NCI-H1417 treated with DMSO at 0.1 percent for 48 hours (cell line): ENCODE data around the gene EVI5L.
A peak's percentile ranks its signal among the peaks of the same experiment; 100 is the strongest.
"Not testable (repeated sequence)": the region's sequence is repeated elsewhere in the genome, so short reads cannot be mapped to it uniquely, and the experiment has no call there.

Experiments used
- DNase-seq: peaks from one replicate; lab custom pipeline; 2025; lab: John Stamatoyannopoulos, UW

EVI5L gene

GRCh38 chr19:7846155-7846646 lies 16.2 kb downstream of the EVI5L start:
- no peak for DNase-seq

- DNase-seq = no peak
These were observed 17.6 kb downstream of the EVI5L start for GRCh38 chr19:7847664-7848063.

DNA sequence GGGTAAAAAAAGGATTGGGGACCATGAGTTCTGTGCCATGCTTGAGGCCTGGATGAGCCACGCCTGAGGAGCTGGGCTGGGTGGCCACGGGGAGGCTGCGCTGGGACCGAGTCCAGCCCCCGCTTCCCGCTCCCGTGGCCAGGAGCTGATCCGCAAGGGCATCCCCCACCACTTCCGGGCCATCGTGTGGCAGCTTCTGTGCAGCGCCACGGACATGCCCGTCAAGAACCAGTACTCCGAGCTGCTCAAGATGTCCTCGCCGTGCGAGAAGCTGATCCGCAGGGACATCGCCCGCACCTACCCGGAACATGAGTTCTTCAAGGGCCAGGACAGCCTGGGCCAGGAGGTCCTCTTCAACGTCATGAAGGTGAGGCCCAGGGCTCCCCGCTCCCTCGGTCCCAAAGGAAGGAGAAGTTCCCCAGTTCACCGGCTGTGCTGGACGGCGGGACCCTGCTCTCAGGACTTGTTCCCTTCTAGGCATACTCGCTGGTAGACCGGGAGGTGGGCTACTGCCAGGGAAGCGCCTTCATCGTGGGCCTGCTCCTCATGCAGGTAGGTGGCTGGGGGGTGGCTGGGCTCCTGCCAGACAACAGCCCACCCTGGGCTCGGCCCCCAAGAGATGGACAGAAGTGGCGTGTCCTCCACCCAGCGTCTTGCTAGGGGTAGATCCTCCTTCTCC lies 18.9 kb downstream of the EVI5L start:
- no peak for DNase-seq

DNA sequence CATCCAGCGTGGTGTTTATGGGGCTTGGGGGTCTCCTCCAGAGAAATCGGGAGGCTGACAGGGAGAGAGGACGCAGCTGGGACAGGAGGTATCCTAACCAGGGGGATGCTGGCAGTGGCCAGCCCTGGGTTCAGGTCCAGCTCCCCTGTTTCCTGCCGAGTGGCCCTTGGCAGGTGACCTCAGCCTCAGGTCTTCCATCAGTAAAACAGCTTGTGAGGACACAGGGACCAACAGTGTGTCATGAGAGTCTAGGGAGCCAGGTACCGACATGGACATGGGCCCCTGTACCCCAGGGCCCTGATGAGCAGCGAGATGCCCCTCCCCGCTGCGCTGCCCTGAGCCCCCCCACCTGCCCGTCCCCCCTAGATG lies 19.6 kb downstream of the EVI5L start:
- no peak for DNase-seq

GRCh38 chr19:7850000-7850813 lies 20.2 kb downstream of the EVI5L start:
- no peak for DNase-seq

- DNase-seq = no peak
These were observed 21.1 kb downstream of the EVI5L start for GRCh38 chr19:7850945-7851622.

DNA sequence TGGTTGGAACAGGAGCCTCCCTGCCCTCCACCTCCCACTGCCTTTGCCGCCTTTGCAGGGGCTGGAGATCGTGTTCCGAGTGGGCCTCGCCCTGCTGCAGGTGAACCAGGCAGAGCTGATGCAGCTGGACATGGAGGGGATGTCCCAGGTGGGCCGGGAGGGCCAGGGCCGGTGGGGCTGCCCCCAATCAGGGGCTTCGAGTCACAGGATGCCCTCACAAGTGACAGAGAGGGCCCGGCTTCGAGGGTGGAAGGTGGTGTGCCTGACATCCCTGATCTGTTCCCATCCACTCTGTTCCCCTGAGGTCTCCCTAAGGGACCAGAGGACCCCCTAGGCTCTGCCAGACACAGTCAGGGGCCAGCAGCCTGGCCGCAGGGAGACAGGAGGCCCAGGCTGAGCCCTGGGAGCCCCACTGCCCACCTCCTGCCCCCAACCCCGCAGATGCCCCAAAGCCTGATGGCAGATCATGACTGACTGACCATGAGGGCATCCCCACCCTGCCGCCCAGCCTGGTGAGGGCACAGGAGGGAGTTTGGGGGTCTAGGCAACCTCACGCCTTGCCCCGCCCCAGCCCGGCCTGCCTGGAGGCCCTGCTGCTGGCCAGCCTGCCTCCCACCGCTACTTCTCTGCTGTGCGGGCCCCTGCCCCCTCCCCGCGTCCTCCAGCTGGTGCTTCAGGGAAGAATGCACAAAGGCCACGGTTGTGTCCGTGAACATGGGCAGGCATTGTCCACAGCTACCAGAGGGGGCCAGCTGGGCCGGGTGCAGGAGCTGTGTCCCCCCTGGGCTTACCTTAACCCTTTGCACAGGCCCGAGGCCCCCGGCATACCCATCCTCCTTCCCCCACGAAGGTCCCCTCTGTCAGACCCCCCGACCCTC lies 21.8 kb downstream of the EVI5L start:
- no peak for DNase-seq

DNA sequence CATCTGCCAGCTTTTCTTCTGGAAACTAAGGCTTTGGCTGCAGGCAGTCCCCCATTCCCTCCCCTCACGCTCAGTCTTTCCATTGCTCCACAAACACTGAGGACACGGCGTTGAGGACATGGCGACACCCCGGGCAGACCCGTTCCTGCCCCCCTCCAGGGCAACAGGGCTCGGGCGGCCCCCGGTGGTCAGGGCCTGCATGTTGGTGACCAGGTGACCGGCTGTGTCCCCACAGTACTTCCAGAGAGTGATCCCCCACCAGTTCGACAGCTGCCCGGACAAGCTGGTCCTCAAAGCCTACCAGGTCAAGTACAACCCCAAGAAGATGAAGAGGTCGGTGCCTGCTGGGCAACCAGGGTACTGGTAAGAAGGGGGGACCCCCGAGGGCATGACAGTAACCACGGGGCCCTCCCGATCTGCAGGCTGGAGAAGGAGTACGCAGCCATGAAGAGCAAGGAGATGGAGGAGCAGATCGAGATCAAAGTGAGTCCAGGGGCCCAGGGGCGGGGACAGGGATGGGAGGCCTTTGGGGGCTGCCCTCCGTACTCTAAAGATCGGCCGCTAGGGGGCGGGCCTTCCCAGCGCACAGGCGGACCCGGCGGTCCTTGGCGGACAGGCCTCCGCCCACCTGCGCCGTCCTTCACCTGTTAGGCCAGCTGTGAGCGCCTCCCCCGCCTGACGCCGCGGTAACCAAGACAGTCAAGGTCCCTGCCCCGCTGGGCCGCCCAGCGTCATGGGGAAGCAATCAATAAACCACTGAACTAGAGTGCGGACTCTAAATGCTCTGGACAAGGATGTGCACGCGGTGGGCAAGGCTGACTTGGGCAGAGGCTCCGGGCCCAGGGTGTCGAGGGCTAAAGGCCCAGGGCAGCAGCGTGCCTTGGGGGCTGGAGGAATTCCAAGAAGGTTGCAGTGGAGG lies 23.1 kb downstream of the EVI5L start:
- DNase-seq = peak; percentile 82

- no peak for DNase-seq
These were observed 23.7 kb downstream of the EVI5L start for GRCh38 chr19:7853770-7854128.

DNA sequence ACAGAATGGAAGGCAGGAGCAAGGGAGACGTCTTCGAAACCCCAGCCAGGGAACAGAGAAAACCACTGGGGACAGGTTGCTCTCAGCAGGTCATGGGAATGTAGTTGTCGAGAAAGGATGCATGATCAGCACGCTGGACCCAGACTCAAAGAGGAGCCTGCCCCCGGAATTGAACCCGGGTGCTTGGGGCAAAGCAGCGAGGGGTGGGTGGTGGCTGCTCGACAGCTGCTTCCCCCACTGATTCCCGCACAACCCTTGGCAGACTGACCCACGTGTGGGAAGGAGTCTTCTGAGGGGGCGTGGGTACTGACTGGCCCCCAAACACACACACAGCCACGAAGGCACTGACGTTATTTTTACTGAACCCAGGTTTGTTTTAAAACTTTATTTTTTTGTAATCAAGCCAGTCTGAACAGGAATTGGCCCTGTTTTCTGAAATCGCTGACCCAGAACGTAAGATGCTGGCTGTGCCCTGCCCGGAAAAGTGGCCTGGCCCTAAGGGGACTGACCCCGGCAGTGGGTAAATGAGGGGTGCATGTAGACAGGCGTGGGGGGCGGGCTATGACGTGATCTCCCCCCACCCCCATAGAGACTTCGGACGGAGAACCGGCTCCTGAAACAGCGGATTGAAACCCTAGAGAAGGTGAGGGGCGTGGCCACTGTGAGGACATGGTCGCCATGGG lies 25.5 kb downstream of the EVI5L start:
- no peak for DNase-seq

- no peak for DNase-seq
These were observed 26.1 kb downstream of the EVI5L start for GRCh38 chr19:7856109-7856591.

DNA sequence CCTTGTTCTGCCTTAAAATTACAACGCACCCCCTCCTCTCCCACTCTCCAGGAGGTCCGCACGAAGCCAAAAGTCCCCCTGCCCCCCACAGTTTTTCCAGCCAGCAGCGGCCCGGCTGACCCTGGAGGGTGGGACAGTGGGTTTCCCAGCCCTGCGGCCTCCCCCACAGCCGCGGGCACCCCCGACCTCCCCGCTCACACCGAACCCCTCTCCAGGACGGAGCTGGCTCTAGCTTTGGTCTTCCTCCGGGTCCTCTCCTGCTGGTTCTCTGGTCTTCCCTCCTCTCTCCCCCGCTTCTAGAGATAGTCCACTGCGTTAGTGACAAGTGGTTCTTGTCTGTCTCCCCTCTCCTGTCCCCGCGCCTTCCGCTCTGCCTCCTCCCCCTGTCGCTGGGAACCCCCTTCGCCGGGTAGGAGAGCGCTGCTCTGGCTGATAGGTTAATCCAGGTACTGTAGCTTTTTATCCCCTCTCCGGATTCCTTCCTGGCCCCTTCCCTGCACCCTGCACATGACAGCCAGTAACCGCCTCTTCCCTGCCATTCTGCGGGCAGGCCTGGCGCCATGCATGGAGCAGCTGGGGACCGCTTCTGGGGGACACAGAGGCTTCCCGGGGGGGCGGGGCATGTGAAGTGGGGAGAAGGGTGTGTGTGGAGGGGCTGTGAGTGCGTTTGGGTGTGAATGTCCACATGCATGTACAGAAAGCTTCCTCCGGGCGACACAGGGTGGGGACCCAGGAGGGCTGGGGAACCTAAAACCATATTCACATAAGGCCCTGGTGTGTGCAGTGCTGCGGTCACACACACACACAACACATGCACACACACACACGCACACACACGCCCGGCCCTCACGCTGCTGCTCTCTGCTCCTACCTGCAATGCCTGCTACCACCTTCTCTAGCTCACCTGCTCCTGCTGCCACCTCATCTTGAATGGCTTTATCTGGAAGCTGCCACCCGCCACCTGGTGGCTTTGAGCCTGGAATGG lies 27.0 kb downstream of the EVI5L start:
- no peak for DNase-seq

- no peak for DNase-seq
These were observed 27.7 kb downstream of the EVI5L start for GRCh38 chr19:7857727-7858108.

DNA sequence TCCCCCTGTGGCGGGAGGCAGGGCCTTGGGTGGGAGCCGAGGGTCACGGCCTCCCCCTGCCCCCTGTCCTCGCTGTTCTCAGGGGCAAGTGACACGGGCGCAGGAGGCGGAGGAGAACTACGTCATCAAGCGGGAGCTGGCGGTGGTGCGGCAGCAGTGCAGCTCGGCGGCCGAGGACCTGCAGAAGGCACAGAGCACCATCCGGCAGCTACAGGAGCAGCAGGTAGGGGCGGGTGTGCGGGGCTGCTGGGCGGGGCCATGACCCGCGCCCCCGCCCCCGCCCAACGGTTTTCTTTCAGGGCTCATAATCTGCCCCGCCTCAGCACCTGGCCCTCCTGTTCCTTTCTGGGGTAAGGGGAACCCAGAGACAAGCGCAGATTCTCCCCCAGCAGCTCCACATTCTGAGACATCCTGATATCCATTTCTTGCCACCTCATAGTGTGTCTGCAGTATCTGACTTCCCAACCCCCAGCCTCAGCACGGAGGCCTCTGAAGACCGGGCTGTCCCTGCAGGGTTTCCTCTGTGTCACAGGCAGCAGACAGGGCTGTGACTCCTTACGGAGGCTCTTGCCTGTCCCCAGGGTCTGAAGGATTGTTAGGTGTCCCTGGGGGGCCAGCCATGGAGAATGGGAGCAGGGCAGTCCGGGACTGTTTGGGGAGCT lies 28.2 kb downstream of the EVI5L start:
- DNase-seq = peak; percentile 49

DNA sequence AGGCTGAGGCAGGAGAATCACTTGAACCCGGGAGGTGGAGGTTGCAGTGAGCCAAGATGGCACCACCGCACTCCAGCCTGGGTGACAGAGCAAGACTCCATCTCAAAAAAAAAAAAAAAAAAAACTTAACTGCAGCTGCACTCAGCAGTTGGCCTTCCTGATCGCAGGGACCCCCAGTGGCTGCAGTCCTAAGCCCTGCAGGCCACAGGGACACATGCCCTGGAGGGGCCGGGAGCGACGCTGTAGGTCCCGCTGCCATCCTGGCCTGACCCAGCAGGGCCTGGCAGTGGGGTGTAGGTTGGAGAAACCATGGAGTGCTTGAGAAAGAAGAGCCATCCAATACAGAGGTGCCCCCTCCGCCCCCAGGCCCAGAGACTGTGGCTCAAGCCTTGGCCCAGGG lies 29.1 kb downstream of the EVI5L start:
- not testable (repeated sequence) for DNase-seq

GRCh38 chr19:7859831-7860713 lies 30.1 kb downstream of the EVI5L start:
- no peak for DNase-seq
